Measurements from ENCODE around the gene CNTN1. TPM values are rescaled to one million over a fixed set of nuclear protein-coding genes. Genes with fewer than 3 reads are reported as not detected.

Gene CNTN1
- total and polyA plus RNA-seq, 2 of the 8 experiments (the other 6 are each of a cell fraction or from before 2014, with no cell fraction given), result 7.2 to 21.8 TPM

- no peak for FAIRE-seq
- POLR2A ChIA-PET (ENCODE audit: partially characterized antibody), result no interaction called here
- CTCF ChIA-PET (ENCODE audit: partially characterized antibody), result no interaction called here
- TF ChIP-seq CHD1 (IDR thresholded peaks at IDR 0.05; ENCODE audit: low read depth, low read length) (no peak), SAP30 (IDR thresholded peaks at IDR 0.05; ENCODE audit: insufficient read depth, insufficient replicate concordance, low read length) (no peak), BRCA1 (IDR thresholded peaks at IDR 0.05; ENCODE audit: low read depth, low read length) (no peak), NANOG (IDR thresholded peaks at IDR 0.05; ENCODE audit: insufficient read depth, low read depth, low read length, poor library complexity, severe bottlenecking) (no peak), MAX (IDR thresholded peaks at IDR 0.05) (no peak), NRF1 (IDR thresholded peaks at IDR 0.05; ENCODE audit: low read depth, low read length) (no peak), TAF7 (optimal IDR thresholded peaks at IDR 0.05; ENCODE audit: borderline replicate concordance, low read depth, low read length) (no peak), PHF8 (conservative IDR thresholded peaks at IDR 0.05; ENCODE audit: low read depth, low read length) (no peak), RXRA (IDR thresholded peaks at IDR 0.05; ENCODE audit: insufficient read depth, low read depth, low read length) (no peak), BACH1 (IDR thresholded peaks at IDR 0.05; ENCODE audit: low read length) (no peak), SRF (IDR thresholded peaks at IDR 0.05; ENCODE audit: low read depth, low read length) (no peak), CTBP2 (IDR thresholded peaks at IDR 0.05; ENCODE audit: borderline replicate concordance, insufficient read depth, insufficient read length, low read length) (no peak), CBX5 (IDR thresholded peaks at IDR 0.05; ENCODE audit: low read depth, low read length) (no peak)
Observed at GRCh38 chr12:40915172-40915571, 222.9 kb downstream of the CNTN1 start.

More at GRCh38 chr12:40915172-40915571, 222.9 kb downstream of the CNTN1 start:
- no peak overlapping the region for H3K18ac ChIP-seq (ENCODE audit: extremely low read depth, low read length)
- no peak overlapping the region for H3K14ac ChIP-seq (ENCODE audit: insufficient read length)
- no peak overlapping the region for H3K9ac ChIP-seq (replicated peaks in 1 of 4; ENCODE audit: extremely low read depth in 1 of 4, low read depth in 3 of 4, low read length in 3 of 4)
- no peaks in the 10 kb centered on the region for H3K79me1 ChIP-seq (ENCODE audit: low read depth, low read length)
- no peak overlapping the region for H2BK12ac ChIP-seq (ENCODE audit: low read depth, low read length)
- H3K4me3 ChIP-seq (ENCODE audit: extremely low read depth in 1 of 4, insufficient read depth in 2 of 4, low read depth in 3 of 4, low read length in 4 of 4), result no peak overlapping the region
- no peak overlapping the region for H2BK5ac ChIP-seq (ENCODE audit: low read depth, low read length)
- H3K27me3 ChIP-seq (replicated peaks in 1 of 4; ENCODE audit: control insufficient read depth in 3 of 4, extremely low read depth in 1 of 4, insufficient read depth in 3 of 4, low read length in 3 of 4), result no peaks in the 10 kb centered on the region
- no peaks in the 10 kb centered on the region for H3K4me1 ChIP-seq (replicated peaks in 1 of 4; ENCODE audit: control insufficient read depth in 3 of 4, insufficient read depth in 4 of 4, low read length in 3 of 4)
- no peak overlapping the region for H3K27ac ChIP-seq (ENCODE audit: low read depth, low read length)
- H3K79me2 ChIP-seq (ENCODE audit: control insufficient read depth in 1 of 2, insufficient read depth in 2 of 2, low read length in 2 of 2), result no peaks in the 10 kb centered on the region
- no peaks in the 10 kb centered on the region for H3K36me3 ChIP-seq (ENCODE audit: control insufficient read depth in 2 of 4, insufficient read depth in 4 of 4, low read length in 3 of 4)
- no peaks in the 10 kb centered on the region for H3K9me3 ChIP-seq (ENCODE audit: insufficient read depth in 2 of 2, low read depth in 1 of 2, low read length in 1 of 2)
- no peak overlapping the region for H2AFZ ChIP-seq (ENCODE audit: low read length)
- no peak overlapping the region for H3K23ac ChIP-seq (ENCODE audit: insufficient read length)
- H2BK15ac ChIP-seq (ENCODE audit: low read length), result no peak overlapping the region
- H3K4me2 ChIP-seq (ENCODE audit: insufficient read depth in 1 of 2, low read depth in 2 of 2, low read length in 2 of 2), result no peak overlapping the region
- no peak overlapping the region for H3K56ac ChIP-seq (replicated peaks; ENCODE audit: insufficient read length, low read depth, low read length)
- H3K4ac ChIP-seq (replicated peaks; ENCODE audit: insufficient read length, low read depth, low read length), result no peak overlapping the region
- H3K23me2 ChIP-seq (ENCODE audit: low read depth, low read length), result no peaks in the 10 kb centered on the region
- no peak overlapping the region for H4K91ac ChIP-seq (replicated peaks; ENCODE audit: insufficient read length, low read length)
- H4K20me1 ChIP-seq (replicated peaks in 1 of 2; ENCODE audit: control insufficient read depth in 1 of 2, insufficient read depth in 2 of 2, low read length in 2 of 2), result no peaks in the 10 kb centered on the region
- no peak overlapping the region for H2AK5ac ChIP-seq (ENCODE audit: low read depth, low read length)
- no peak overlapping the region for H4K8ac ChIP-seq (ENCODE audit: extremely low read depth, insufficient read depth, low read length)
- H4K5ac ChIP-seq (ENCODE audit: insufficient read length, low read depth, low read length), result no peak overlapping the region
- DNase-seq (ENCODE audit: low read depth in 1 of 2, low spot score in 2 of 2), result no peak
- WGBS, 2 experiments (ENCODE audit: extremely low coverage in 1 of 2, insufficient coverage in 1 of 2, insufficient read length in 1 of 2, insufficient replicate concordance in 2 of 2, low coverage in 1 of 2, low lambda C conversion rate in 2 of 2, missing lambda C conversion rate in 1 of 2), result 97% methylated on average over 2 of the region's 2 CpGs; no CpG with 5 or more reads in 1 of the 2 experiments
- H2BK120ac ChIP-seq (replicated peaks; ENCODE audit: low read depth, low read length), result no peak overlapping the region
- no peak overlapping the region for H2BK20ac ChIP-seq (ENCODE audit: low read length)

Data from H1 (cell line).